GM06990 (cell line): ENCODE data around the gene AMN1.
"Not testable (repeated sequence)": the region's sequence is repeated elsewhere in the genome, so short reads cannot be mapped to it uniquely, and the experiment has no call there.

Experiments used
- DNase-seq: peaks from one replicate; pipeline ENCODE4 v3.0.0-alpha.2; 2011; ENCODE audit not compliant: insufficient read length; ENCODE audit errors: extremely low read depth
- H3K27me3 ChIP-seq: replicated peaks from 2 replicates; pipeline ENCODE4 v1.6.0; 2011; ENCODE audit warnings: low read length; ENCODE audit not compliant: control insufficient read depth, insufficient read depth
- H3K36me3 ChIP-seq: 2 replicates; pipeline ENCODE4 v1.5.1; 2011; ENCODE audit warnings: low read length; ENCODE audit not compliant: control insufficient read depth, insufficient read depth
- H3K4me3 ChIP-seq: replicated peaks from 2 replicates; pipeline ENCODE4 v1.5.1; 2011; ENCODE audit warnings: low read depth, mild to moderate bottlenecking, control low read depth, low read length
- TF ChIP-seq, protein P1 (sequence below): IDR thresholded peaks from 2 replicates; pipeline ENCODE4 v1.5.1; 2011; ENCODE audit warnings: low read length, control low read depth, mild to moderate bottlenecking, inconsistent platforms; ENCODE audit not compliant: insufficient read depth, poor library complexity, severe bottlenecking

The AMN1 gene

DNA sequence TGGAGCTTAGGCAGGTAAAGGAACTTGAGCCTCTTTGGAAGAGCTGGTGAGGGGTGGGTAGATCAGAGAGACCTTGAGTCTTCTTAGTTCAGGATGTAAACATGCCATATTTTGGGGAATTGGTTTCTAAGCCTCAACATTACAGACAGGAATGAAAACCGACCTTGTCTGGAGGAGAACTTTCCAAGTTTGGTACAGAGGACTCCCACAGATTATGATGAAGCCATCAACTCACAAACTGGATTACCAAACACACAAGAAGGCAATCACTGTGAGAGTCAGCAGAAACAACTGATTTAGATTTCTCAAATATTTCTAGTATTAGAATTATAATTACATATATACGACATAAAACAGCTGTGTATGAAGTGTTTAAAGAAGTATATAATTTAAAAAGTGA, 22.3 kb upstream of the AMN1 start:
- no peaks in the 10 kb centered on the region for H3K27me3 ChIP-seq
- TF ChIP-seq, protein P1, sequence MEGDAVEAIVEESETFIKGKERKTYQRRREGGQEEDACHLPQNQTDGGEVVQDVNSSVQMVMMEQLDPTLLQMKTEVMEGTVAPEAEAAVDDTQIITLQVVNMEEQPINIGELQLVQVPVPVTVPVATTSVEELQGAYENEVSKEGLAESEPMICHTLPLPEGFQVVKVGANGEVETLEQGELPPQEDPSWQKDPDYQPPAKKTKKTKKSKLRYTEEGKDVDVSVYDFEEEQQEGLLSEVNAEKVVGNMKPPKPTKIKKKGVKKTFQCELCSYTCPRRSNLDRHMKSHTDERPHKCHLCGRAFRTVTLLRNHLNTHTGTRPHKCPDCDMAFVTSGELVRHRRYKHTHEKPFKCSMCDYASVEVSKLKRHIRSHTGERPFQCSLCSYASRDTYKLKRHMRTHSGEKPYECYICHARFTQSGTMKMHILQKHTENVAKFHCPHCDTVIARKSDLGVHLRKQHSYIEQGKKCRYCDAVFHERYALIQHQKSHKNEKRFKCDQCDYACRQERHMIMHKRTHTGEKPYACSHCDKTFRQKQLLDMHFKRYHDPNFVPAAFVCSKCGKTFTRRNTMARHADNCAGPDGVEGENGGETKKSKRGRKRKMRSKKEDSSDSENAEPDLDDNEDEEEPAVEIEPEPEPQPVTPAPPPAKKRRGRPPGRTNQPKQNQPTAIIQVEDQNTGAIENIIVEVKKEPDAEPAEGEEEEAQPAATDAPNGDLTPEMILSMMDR, result no peak
- DNase-seq, result no peak
- no peaks in the 10 kb centered on the region for H3K36me3 ChIP-seq
- H3K4me3 ChIP-seq, result no peak overlapping the region

DNA sequence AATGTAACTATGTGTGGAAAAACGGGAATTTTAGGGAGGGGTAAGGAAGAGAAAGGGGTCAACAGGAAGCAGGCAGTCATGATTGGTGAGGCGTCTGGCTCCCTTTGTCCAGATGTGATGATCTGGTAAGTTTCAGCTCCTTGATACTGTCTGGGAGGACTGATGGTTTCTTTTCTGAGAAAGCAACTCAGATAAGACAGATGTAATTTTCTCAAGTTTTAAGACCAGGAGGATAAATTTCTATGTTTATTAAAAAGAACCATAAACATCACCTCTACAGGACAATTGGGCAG, 21.9 kb upstream of the AMN1 start:
- Histone ChIP-seq H3K27me3 (no peaks in the 10 kb centered on the region), H3K36me3 (no peaks in the 10 kb centered on the region), H3K4me3 (no peak overlapping the region)
- TF ChIP-seq, protein P1, result no peak
- DNase-seq, result no peak

DNA sequence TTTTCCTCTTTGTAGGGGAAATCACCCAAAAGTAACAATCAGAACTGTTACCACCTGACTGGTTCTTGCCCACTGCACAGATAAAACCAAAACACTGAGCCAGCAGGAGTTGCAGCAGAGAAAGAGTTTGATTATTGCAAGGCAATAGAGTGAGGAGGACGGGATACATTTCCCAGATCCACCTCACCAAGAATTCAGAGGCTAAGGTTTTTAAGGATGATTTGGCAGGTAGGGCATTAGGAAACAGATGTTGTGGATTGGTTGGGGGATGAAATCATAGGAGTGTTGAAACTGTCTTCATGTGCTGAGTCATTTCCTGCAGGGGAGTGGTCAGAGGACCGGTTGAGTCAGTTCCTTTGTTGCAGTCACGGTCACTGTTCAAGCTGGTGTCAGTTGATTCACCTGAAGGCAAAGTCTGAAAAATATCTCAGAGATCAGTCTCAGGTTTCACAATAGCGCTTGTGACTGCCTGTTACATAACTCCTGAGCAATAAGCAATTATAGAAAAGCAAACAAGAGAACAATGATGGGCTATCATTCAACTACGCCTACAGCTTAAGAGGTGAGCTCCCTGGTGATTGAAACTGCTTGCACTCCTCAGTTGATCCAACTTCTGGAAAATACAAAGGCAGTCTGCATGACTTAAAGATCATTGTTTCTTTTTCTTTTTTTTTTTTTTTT, 20.3 kb upstream of the AMN1 start:
- TF ChIP-seq, protein P1, result no peak
- H3K36me3 ChIP-seq, result no peaks in the 10 kb centered on the region
- peak; percentile 85 for DNase-seq
- H3K27me3 ChIP-seq, result no peaks in the 10 kb centered on the region
- peak overlapping the region; percentile 52 for H3K4me3 ChIP-seq

DNA sequence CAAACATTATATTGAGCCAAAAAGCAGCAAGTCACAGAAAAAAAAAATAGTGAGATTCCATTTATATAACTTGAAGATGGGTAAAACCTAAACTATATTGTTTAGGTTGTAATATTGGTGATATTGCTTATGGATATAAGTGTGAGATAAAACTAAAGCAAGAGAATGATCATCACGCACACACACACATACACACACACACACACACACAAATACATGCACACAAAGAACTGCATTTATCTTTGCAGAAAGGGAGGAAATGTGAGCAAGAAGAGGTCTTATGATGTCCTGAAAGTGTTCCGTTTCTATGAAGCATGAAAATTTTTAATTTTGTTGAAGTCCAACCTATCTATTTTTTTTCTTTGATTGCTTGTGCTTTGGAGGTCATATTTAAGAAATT, 16.4 kb upstream of the AMN1 start:
- no peak for DNase-seq
- Histone ChIP-seq H3K27me3 (no peaks in the 10 kb centered on the region), H3K36me3 (no peaks in the 10 kb centered on the region), H3K4me3 (no peak overlapping the region)
- TF ChIP-seq, protein P1, result no peak

DNA sequence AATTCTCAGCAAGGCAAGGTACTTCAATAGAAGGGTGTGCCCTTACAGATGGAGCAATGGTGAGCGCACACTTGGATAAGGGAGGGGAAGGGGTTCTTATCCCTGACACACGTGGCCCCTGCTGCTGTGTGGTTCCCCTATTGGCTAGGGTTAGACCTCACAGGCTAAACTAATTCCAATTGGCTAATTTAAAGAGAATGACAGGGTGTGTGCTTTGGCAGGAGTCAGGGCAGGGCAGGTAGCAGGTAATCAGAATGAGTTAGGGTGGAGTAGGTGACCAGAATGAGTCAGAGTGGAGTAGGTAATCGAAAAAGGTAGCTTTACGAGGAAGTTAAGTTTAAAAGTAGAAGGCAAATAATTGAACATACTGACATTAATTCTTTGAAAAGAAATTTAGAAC, 15.5 kb upstream of the AMN1 start:
- not testable (repeated sequence) for H3K4me3 ChIP-seq, H3K36me3 ChIP-seq, DNase-seq, H3K27me3 ChIP-seq

DNA sequence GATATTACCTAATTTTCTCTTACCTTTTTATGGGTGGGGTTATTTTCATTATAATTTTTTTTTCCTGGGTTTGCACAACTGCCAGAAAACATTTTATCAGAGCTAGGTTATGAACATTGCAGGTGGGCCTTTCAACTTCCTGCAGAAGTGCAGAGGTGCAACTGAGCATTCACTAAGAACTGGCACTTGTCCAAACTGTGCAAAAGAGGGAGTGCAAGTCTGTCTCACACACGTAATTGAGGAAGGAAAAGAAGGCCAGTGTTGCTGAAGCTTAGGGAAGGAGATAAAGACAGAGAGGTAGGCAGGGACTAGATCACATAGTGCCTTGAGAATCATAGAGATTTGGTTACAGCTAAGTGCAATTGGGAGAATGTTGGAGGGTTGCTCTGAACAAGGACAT, 14.1 kb upstream of the AMN1 start:
- peak; percentile 50 for DNase-seq
- TF ChIP-seq, protein P1, result no peak
- Histone ChIP-seq H3K36me3 (no peaks in the 10 kb centered on the region), H3K27me3 (no peaks in the 10 kb centered on the region), H3K4me3 (no peak overlapping the region)
